Measurements from ENCODE around the gene CD164. TPM values are rescaled to one million over a fixed set of nuclear protein-coding genes. Genes with fewer than 3 reads are reported as not detected.

CD164 gene
- total and polyA plus RNA-seq, 2 of the 13 experiments (the other 11 are each of a cell fraction or from before 2014, with no cell fraction given): 222 to 293 TPM

DNA sequence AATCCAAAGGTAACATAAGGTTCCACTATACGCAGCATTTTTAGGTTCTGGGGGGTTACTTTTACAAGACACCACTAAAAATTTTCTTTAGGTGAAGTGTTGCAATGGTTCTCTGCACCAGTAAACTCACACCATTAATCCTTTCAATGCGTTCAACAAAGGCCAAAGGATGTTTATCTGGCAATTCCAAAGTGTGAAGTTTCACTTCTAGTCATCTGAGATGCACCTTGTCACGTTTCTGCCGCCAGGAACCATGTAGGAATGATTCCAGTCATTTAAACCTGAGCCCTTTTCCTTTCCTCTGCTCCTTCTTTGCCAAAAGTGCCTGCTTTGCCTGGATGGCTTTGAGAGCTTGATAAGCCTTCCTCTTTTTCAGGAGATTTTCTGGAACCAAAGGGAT, 54.8 kb downstream of the CD164 start:
- POLR2A ChIA-PET: no interaction called here
- Histone ChIP-seq H3K4me3 (replicated peaks in 1 of 3; ENCODE audit: insufficient read depth in 1 of 3, low read depth in 2 of 3, low read length in 3 of 3) (no peak overlapping the region), H3K9me3 (ENCODE audit: low read length) (no peaks in the 10 kb centered on the region), H3K36me3 (replicated peaks in 1 of 2; ENCODE audit: control insufficient read depth in 1 of 2, insufficient read depth in 2 of 2, low read length in 2 of 2) (no peaks in the 10 kb centered on the region), H3K4me2 (ENCODE audit: low read depth, low read length) (no peak overlapping the region), H3K4me1 (ENCODE audit: insufficient read depth, low read length) (peaks cover 20% of the 10 kb centered on the region), H3K27me3 (ENCODE audit: control insufficient read depth in 1 of 2, insufficient read depth in 2 of 2, low read length in 2 of 2) (no peaks in the 10 kb centered on the region; a peak in 1 of 5 replicates), H3K9ac (ENCODE audit: insufficient read depth, low read depth, low read length) (no peak overlapping the region), H3K79me2 (ENCODE audit: insufficient read depth, low read length) (no peaks in the 10 kb centered on the region), H3K27ac (ENCODE audit: extremely low read length, insufficient read depth, low read length) (no peak overlapping the region), H2AFZ (ENCODE audit: low read length) (no peak overlapping the region), H4K20me1 (ENCODE audit: insufficient read depth, low read length) (no peaks in the 10 kb centered on the region)
- in situ Hi-C loops (cut with HindIII; ENCODE audit: extremely low pct_ligation_motif_present, low pct_unique_long_range_greater_than_20kb) (no loop called here), intact Hi-C loops (cut with micrococcal nuclease; ENCODE audit: unreplicated experiment) (no loop called here)
- CTCF ChIA-PET (ENCODE audit: low intra/inter-chr PET ratio, low total read pairs): no interaction called here
- no TSS peak for BruUV-seq (replicated peaks)
- WGBS (ENCODE audit: low lambda C conversion rate): 54% methylated on average over 4 of the region's 4 CpGs
- FAIRE-seq (peak; percentile 4), ATAC-seq (no peak), DNase-seq (ENCODE audit: low spot score) (no peak)
- TF ChIP-seq ZFP62 (CRISPR knock-in tag; IDR thresholded peaks at IDR 0.05) (no peak), ZNF432 (CRISPR knock-in tag; IDR thresholded peaks at IDR 0.05; ENCODE audit: borderline replicate concordance) (no peak), MAZ (IDR thresholded peaks at IDR 0.05; ENCODE audit: borderline replicate concordance, low read depth, low read length) (no peak), MAZ (CRISPR knock-in tag; IDR thresholded peaks at IDR 0.05; ENCODE audit: low read depth) (no peak), ZNF678 (CRISPR knock-in tag; IDR thresholded peaks at IDR 0.05) (no peak), ZNF446 (CRISPR knock-in tag; IDR thresholded peaks at IDR 0.05) (no peak), ZNF558 (CRISPR knock-in tag; IDR thresholded peaks at IDR 0.05; ENCODE audit: borderline replicate concordance) (no peak), ZNF569 (CRISPR knock-in tag; IDR thresholded peaks at IDR 0.05; ENCODE audit: borderline replicate concordance) (no peak), ZKSCAN1 (IDR thresholded peaks at IDR 0.05; ENCODE audit: low read length) (no peak), ZNF660 (CRISPR knock-in tag; IDR thresholded peaks at IDR 0.05; ENCODE audit: borderline replicate concordance, low read depth) (no peak), SKI (IDR thresholded peaks at IDR 0.05; ENCODE audit: partially characterized antibody) (no peak), ZNF790 (CRISPR knock-in tag; IDR thresholded peaks at IDR 0.05; ENCODE audit: borderline replicate concordance) (no peak), ERF (CRISPR knock-in tag; IDR thresholded peaks at IDR 0.05) (no peak)
- TF ChIP-seq, protein P1, sequence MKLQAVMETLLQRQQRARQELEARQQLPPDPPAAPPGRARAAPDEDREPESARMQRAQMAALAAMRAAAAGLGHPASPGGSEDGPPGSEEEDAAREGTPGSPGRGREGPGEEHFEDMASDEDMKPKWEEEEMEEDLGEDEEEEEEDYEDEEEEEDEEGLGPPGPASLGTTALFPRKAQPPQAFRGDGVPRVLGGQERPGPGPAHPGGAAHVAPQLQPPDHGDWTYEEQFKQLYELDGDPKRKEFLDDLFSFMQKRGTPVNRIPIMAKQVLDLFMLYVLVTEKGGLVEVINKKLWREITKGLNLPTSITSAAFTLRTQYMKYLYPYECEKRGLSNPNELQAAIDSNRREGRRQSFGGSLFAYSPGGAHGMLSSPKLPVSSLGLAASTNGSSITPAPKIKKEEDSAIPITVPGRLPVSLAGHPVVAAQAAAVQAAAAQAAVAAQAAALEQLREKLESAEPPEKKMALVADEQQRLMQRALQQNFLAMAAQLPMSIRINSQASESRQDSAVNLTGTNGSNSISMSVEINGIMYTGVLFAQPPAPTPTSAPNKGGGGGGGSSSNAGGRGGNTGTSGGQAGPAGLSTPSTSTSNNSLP (IDR thresholded peaks at IDR 0.05; ENCODE audit: low read depth, low read length): no peak

Data from HepG2 (cell line).